Measurements from ENCODE around the gene IL1R1.

IL1R1 gene

GRCh38 chr2:102138331-102138730 lies 4.2 kb upstream of the IL1R1 start:
- no peak for DNase-seq (ENCODE audit: low read depth in 2 of 2)

- no peak for DNase-seq (ENCODE audit: low read depth in 2 of 2)
Observed at GRCh38 chr2:102139851-102140250, 2.7 kb upstream of the IL1R1 start.

- no peak for DNase-seq (ENCODE audit: low read depth in 2 of 2)
Observed at GRCh38 chr2:102140377-102140776, 2.2 kb upstream of the IL1R1 start.

- no peak for DNase-seq (ENCODE audit: low read depth in 2 of 2)
Observed at GRCh38 chr2:102141011-102141943, 1.3 kb upstream of the IL1R1 start.

GRCh38 chr2:102142829-102143449 lies 393 bp downstream of the IL1R1 start:
- DNase-seq (ENCODE audit: low read depth in 2 of 2) = no peak

GRCh38 chr2:102143450-102143985 lies 972 bp downstream of the IL1R1 start:
- DNase-seq (ENCODE audit: low read depth in 2 of 2) = no peak

- DNase-seq (ENCODE audit: low read depth in 2 of 2) = no peak
Observed at GRCh38 chr2:102144128-102144527, 1.6 kb downstream of the IL1R1 start.

GRCh38 chr2:102145107-102145506 lies 2.6 kb downstream of the IL1R1 start:
- DNase-seq (ENCODE audit: low read depth in 2 of 2) = no peak

GRCh38 chr2:102145934-102146333 lies 3.4 kb downstream of the IL1R1 start:
- DNase-seq (ENCODE audit: low read depth in 2 of 2) = no peak

- DNase-seq (ENCODE audit: low read depth in 2 of 2) = no peak
Observed at GRCh38 chr2:102147935-102148334, 5.4 kb downstream of the IL1R1 start.

- no peak for DNase-seq (ENCODE audit: low read depth in 2 of 2)
Observed at GRCh38 chr2:102149243-102149642, 6.7 kb downstream of the IL1R1 start.

- DNase-seq (ENCODE audit: low read depth in 2 of 2) = no peak
Observed at GRCh38 chr2:102149644-102150455, 7.3 kb downstream of the IL1R1 start.

- no peak for DNase-seq (ENCODE audit: low read depth in 2 of 2)
Observed at GRCh38 chr2:102154364-102154763, 11.8 kb downstream of the IL1R1 start.

GRCh38 chr2:102154946-102155702 lies 12.6 kb downstream of the IL1R1 start:
- no peak for DNase-seq (ENCODE audit: low read depth in 2 of 2)

GRCh38 chr2:102155703-102156515 lies 13.4 kb downstream of the IL1R1 start:
- DNase-seq (ENCODE audit: low read depth in 2 of 2) = no peak

GRCh38 chr2:102158011-102158755 lies 15.6 kb downstream of the IL1R1 start:
- DNase-seq (ENCODE audit: low read depth in 2 of 2) = no peak

GRCh38 chr2:102159295-102159694 lies 16.7 kb downstream of the IL1R1 start:
- no peak for DNase-seq (ENCODE audit: low read depth in 2 of 2)

GRCh38 chr2:102166189-102166845 lies 23.8 kb downstream of the IL1R1 start:
- no peak for DNase-seq (ENCODE audit: low read depth in 2 of 2)

All from stimulated activated CD8-positive, alpha-beta memory T cell treated with anti-CD3 and anti-CD28 coated beads, Interleukin-2, amount 100 ng/mL, for 1 hour (primary cell).